CD14-positive monocyte (primary cell): Measurements from ENCODE around the gene JMJD1C. TPM values are rescaled to one million over a fixed set of nuclear protein-coding genes. Genes with fewer than 3 reads are reported as not detected.

ENCODE experiments used
- DNase-seq, 3 donors: peaks; one replicate each; pipeline ENCODE4 v3.0.0-alpha.2; 2011 to 2022
- H2AFZ ChIP-seq: 2 replicates; pipeline ENCODE4 v1.6.0; 2012; ENCODE audit warnings: mild to moderate bottlenecking, low read depth, low read length, inconsistent platforms; ENCODE audit not compliant: insufficient read depth, poor library complexity, severe bottlenecking
- H3K27ac ChIP-seq, 2 donors: 1 replicate in 1 of 2; 2 replicates in 1 of 2; pipeline ENCODE4 v1.5.1; 2012 to 2013; ENCODE audit warnings: low read length in 2 of 2, control low read depth in 1 of 2, inconsistent platforms in 1 of 2, low read depth in 1 of 2, mild to moderate bottlenecking in 1 of 2
- H3K27me3 ChIP-seq, 2 donors: one replicate each; pipeline versions ENCODE4 v1.6.0 to v1.6.1; 2011 to 2013; ENCODE audit warnings: low read length in 2 of 2; ENCODE audit not compliant: control insufficient read depth in 2 of 2, insufficient read depth in 2 of 2
- H3K36me3 ChIP-seq, 2 donors: replicated peaks in 1 of 2; 1 replicate in 1 of 2; 2 replicates in 1 of 2; pipeline versions ENCODE4 v1.5.1 to v1.6.1; 2012 to 2013; ENCODE audit warnings: low read length in 2 of 2, control low read depth in 1 of 2, inconsistent platforms in 1 of 2, mild to moderate bottlenecking in 1 of 2; ENCODE audit not compliant: insufficient read depth in 2 of 2, control insufficient read depth in 1 of 2
- H3K4me1 ChIP-seq, 2 donors: 1 replicate in 1 of 2; 2 replicates in 1 of 2; pipeline versions ENCODE4 v1.5.1 to v1.6.1; 2012 to 2013; ENCODE audit warnings: low read length in 2 of 2, control low read depth in 1 of 2, inconsistent platforms in 1 of 2, mild to moderate bottlenecking in 1 of 2, moderate library complexity in 1 of 2; ENCODE audit not compliant: insufficient read depth in 2 of 2, control insufficient read depth in 1 of 2
- H3K4me2 ChIP-seq: replicated peaks from 2 replicates; pipeline ENCODE3; 2012; ENCODE audit warnings: low read length, moderate library complexity, mild to moderate bottlenecking; ENCODE audit not compliant: poor library complexity, severe bottlenecking; ENCODE audit errors: extremely low read depth
- H3K4me3 ChIP-seq, 3 experiments: fragments of 200-600 bp in 1 of 3; sonication (generic) in 1 of 3; replicated peaks in 1 of 3; 1 replicate in 2 of 3; 2 replicates in 1 of 3; pipeline ENCODE4 v1.5.1; 2011 to 2013; ENCODE audit warnings: low read length in 3 of 3, mild to moderate bottlenecking in 3 of 3, control low read depth in 2 of 3, low read depth in 2 of 3, inconsistent platforms in 1 of 3, moderate library complexity in 1 of 3
- H3K79me2 ChIP-seq: 2 replicates; pipeline ENCODE4 v1.6.0; 2012; ENCODE audit warnings: mild to moderate bottlenecking, control low read depth, inconsistent platforms, low read length, moderate library complexity; ENCODE audit not compliant: insufficient read depth
- H3K9ac ChIP-seq: 2 replicates; pipeline ENCODE4 v1.6.0; 2017; ENCODE audit warnings: low read length, mild to moderate bottlenecking; ENCODE audit not compliant: insufficient read depth, poor library complexity, severe bottlenecking
- H3K9me3 ChIP-seq, 2 donors: replicated peaks in 1 of 2; 1 replicate in 1 of 2; 2 replicates in 1 of 2; pipeline versions ENCODE4 v1.5.1 to v1.6.1; 2012 to 2013; ENCODE audit warnings: low read length in 2 of 2, control low read depth in 1 of 2; ENCODE audit not compliant: control insufficient read depth in 1 of 2, insufficient read depth in 1 of 2
- H4K20me1 ChIP-seq: 2 replicates; pipeline ENCODE4 v1.6.0; 2012; ENCODE audit warnings: mild to moderate bottlenecking, low read length, control low read depth, moderate library complexity; ENCODE audit not compliant: insufficient read depth
- H3K27ac Mint-ChIP-seq, 7 donors: one replicate each; pipeline ENCODE4 v1.8.0; 2020; ENCODE audit warnings: mild to moderate bottlenecking in 7 of 7, mixed read lengths in 7 of 7, moderate library complexity in 6 of 7, inconsistent platforms in 2 of 7
- H3K27me3 Mint-ChIP-seq, 3 donors: one replicate each; pipeline ENCODE4 v1.8.0; 2021 to 2022; ENCODE audit warnings: low read depth in 3 of 3, mild to moderate bottlenecking in 3 of 3, mixed read lengths in 3 of 3, moderate library complexity in 3 of 3, inconsistent platforms in 1 of 3
- H3K36me3 Mint-ChIP-seq, 2 donors: one replicate each; pipeline ENCODE4 v1.8.0; 2020; ENCODE audit warnings: mixed read lengths in 2 of 2, inconsistent platforms in 1 of 2, mild to moderate bottlenecking in 1 of 2
- H3K4me1 Mint-ChIP-seq: one replicate; pipeline ENCODE4 v1.8.0; 2020; ENCODE audit warnings: mild to moderate bottlenecking, mixed read lengths
- H3K4me3 Mint-ChIP-seq, 2 donors: one replicate each; pipeline ENCODE4 v1.8.0; 2020; ENCODE audit warnings: mild to moderate bottlenecking in 2 of 2, mixed read lengths in 2 of 2, moderate library complexity in 1 of 2
- H3K9me3 Mint-ChIP-seq, 7 donors: one replicate each; pipeline ENCODE4 v1.8.0; 2020 to 2022; ENCODE audit warnings: mixed read lengths in 7 of 7, mild to moderate bottlenecking in 6 of 7, moderate library complexity in 6 of 7, inconsistent platforms in 2 of 7
- CTCF ChIP-seq: fragments of 200-600 bp; IDR thresholded peaks from one replicate; pipeline ENCODE4 v1.8.0; 2022; ENCODE audit warnings: antibody characterized with exemption, mild to moderate bottlenecking
- WGBS: methylation state at CpG from one replicate; pipeline ENCODE4 v1.1.5; 2013; ENCODE audit warnings: missing lambda C conversion rate; ENCODE audit not compliant: insufficient coverage; 5-methylcytosine and 5-hydroxymethylcytosine counted together
- intact Hi-C, 2 donors: fragments of 100-400 bp; cut with micrococcal nuclease; formaldehyde crosslinking; loops; one replicate each; pipeline versions ENCODE4 v1.15.0 to v1.15.1; 2023
- polyA plus RNA-seq, 3 donors: library from polyadenylated mRNA; depleted of rRNA in 1 of 3; unstranded in 2 of 3; stranded (reverse) in 1 of 3; fragments of 300-500 nt in 2 of 3; fragments of >200 nt in 1 of 3; fragmentation: Illumina TruSeq in 2 of 3; gene quantifications; 1 replicate in 2 of 3; 2 replicates in 1 of 3; pipeline ENCODE4 v1.2.3, GENCODE V29; 2012 to 2021

Gene JMJD1C
- polyA plus RNA-seq, 3 donors, result 27.8 to 84.8 (median 46.5) TPM

- Mint-ChIP-seq H3K36me3 (peaks cover 0 to 2% of the 10 kb centered on the region in 2 donors), H3K4me3 (no peak overlapping the region), H3K9me3 (no peaks in the 10 kb centered on the region), H3K27ac (peak overlapping the region in 1 of 7 donors; percentile 44), H3K4me1 (peaks cover 10% of the 10 kb centered on the region), H3K27me3 (no peaks in the 10 kb centered on the region)
- no peaks in the 10 kb centered on the region for H3K36me3 ChIP-seq
- no peaks in the 10 kb centered on the region for H3K27me3 ChIP-seq
- intact Hi-C loops, result no loop called here
- H3K4me3 ChIP-seq, result no peak overlapping the region
- no peak overlapping the region for H3K9ac ChIP-seq
- H4K20me1 ChIP-seq, result peaks cover 73% of the 10 kb centered on the region
- peaks cover 59% of the 10 kb centered on the region for H3K79me2 ChIP-seq
- no peak overlapping the region for H3K27ac ChIP-seq
- 0% methylated on average over 1 of the region's 6 CpGs for WGBS
- H3K4me2 ChIP-seq, result no peak overlapping the region
- no peak for DNase-seq
- H3K4me1 ChIP-seq, result no peaks in the 10 kb centered on the region
- no peak overlapping the region for H2AFZ ChIP-seq
- no peaks in the 10 kb centered on the region for H3K9me3 ChIP-seq
- no peak for TF ChIP-seq CTCF
Observed at GRCh38 chr10:63481815-63482421, 16.1 kb upstream of the JMJD1C start.

DNA sequence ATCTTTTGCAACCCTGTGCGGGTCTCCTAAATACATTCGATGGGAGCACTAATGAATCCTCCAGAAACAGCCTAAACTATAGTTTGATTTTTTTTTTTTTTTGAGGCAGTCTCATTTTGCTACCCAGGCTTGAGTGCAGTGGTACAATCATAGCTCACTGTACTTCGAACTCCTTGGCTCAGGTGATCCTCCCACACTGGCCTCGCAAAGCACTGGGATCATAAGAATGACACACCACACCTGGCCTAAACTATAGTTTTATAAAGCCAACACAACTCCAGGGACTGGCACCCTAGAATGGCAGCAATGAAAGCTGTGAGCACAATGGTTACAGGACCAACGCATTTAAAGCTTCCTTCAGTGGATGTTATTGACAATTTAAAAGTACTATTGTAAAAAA is 14.5 kb upstream of the JMJD1C start:
- Mint-ChIP-seq H3K27me3 (no peaks in the 10 kb centered on the region), H3K27ac (no peak overlapping the region), H3K9me3 (no peaks in the 10 kb centered on the region), H3K4me3 (no peak overlapping the region), H3K36me3 (peaks cover 0 to 2% of the 10 kb centered on the region in 2 donors), H3K4me1 (peaks cover 15% of the 10 kb centered on the region)
- Histone ChIP-seq H3K79me2 (peaks cover 59% of the 10 kb centered on the region), H3K36me3 (no peaks in the 10 kb centered on the region), H3K4me3 (no peak overlapping the region), H3K27ac (no peak overlapping the region), H3K9ac (no peak overlapping the region), H4K20me1 (peaks cover 64% of the 10 kb centered on the region), H3K27me3 (no peaks in the 10 kb centered on the region), H2AFZ (no peak overlapping the region), H3K9me3 (no peaks in the 10 kb centered on the region), H3K4me2 (no peak overlapping the region), H3K4me1 (no peaks in the 10 kb centered on the region)
- intact Hi-C loops, result no loop called here
- TF ChIP-seq CTCF, result no peak
- DNase-seq, result no peak
- WGBS, result no CpG with 5 or more reads among the region's 5 CpGs
